CD4-positive, CD25-positive, alpha-beta regulatory T cell (primary cell): Measurements from ENCODE around the gene SAMMSON. TPM values are rescaled to one million over a fixed set of nuclear protein-coding genes. Genes with fewer than 3 reads are reported as not detected.

ENCODE experiments used
- ATAC-seq, 2 donors: fragments of 150-1000 bp; cut with Tn5 transposase; one replicate each; pipeline ENCODE4 v1.10.0; 2021; ENCODE audit warnings: low read depth in 2 of 2, moderate number of reproducible peaks in 2 of 2, moderate library complexity in 1 of 2
- DNase-seq, 3 donors: peaks; one replicate each; pipeline versions ENCODE4 v3.0.0 to v3.0.0-alpha.2; 2012 to 2022; ENCODE audit warnings: mixed read lengths in 1 of 3
- H3K27ac ChIP-seq: one replicate; pipeline ENCODE4 v1.7.0; 2013; ENCODE audit warnings: mild to moderate bottlenecking, low read length; ENCODE audit not compliant: insufficient read depth, poor library complexity, severe bottlenecking
- H3K27me3 ChIP-seq: one replicate; pipeline ENCODE4 v1.7.0; 2013; ENCODE audit warnings: low read length; ENCODE audit not compliant: control insufficient read depth, insufficient read depth
- H3K36me3 ChIP-seq: one replicate; pipeline ENCODE4 v1.7.0; 2013; ENCODE audit warnings: mild to moderate bottlenecking, low read length, moderate library complexity; ENCODE audit not compliant: control insufficient read depth, insufficient read depth
- H3K4me1 ChIP-seq: 2 replicates; pipeline ENCODE4 v1.7.0; 2013; ENCODE audit warnings: mild to moderate bottlenecking, low read length; ENCODE audit not compliant: insufficient read depth, control insufficient read depth, poor library complexity, severe bottlenecking
- H3K4me3 ChIP-seq: one replicate; pipeline ENCODE4 v1.7.0; 2013; ENCODE audit warnings: low read depth, mild to moderate bottlenecking, low read length, moderate library complexity
- H3K9me3 ChIP-seq, 2 experiments: 1 replicate in 1 of 2; 2 replicates in 1 of 2; pipeline ENCODE4 v1.7.0; 2013; ENCODE audit warnings: low read length in 2 of 2, mild to moderate bottlenecking in 1 of 2, moderate library complexity in 1 of 2; ENCODE audit not compliant: control insufficient read depth in 2 of 2
- H3K27ac Mint-ChIP-seq, 3 donors: one replicate each; pipeline ENCODE4 v1.8.0; 2020 to 2022; ENCODE audit warnings: mild to moderate bottlenecking in 3 of 3, mixed read lengths in 3 of 3, moderate library complexity in 2 of 3
- H3K27me3 Mint-ChIP-seq: one replicate; pipeline ENCODE4 v1.8.0; 2022; ENCODE audit warnings: mild to moderate bottlenecking, mixed read lengths
- H3K36me3 Mint-ChIP-seq: one replicate; pipeline ENCODE4 v1.8.0; 2020; ENCODE audit warnings: mixed read lengths
- H3K4me1 Mint-ChIP-seq, 4 donors: one replicate each; pipeline ENCODE4 v1.8.0; 2020 to 2022; ENCODE audit warnings: mixed read lengths in 4 of 4, mild to moderate bottlenecking in 1 of 4
- H3K4me3 Mint-ChIP-seq, 4 donors: one replicate each; pipeline ENCODE4 v1.8.0; 2020 to 2022; ENCODE audit warnings: mild to moderate bottlenecking in 4 of 4, mixed read lengths in 4 of 4, moderate library complexity in 3 of 4
- H3K9me3 Mint-ChIP-seq, 7 donors: one replicate each; pipeline ENCODE4 v1.8.0; 2020 to 2022; ENCODE audit warnings: mixed read lengths in 7 of 7, mild to moderate bottlenecking in 3 of 7, moderate library complexity in 2 of 7
- polyA plus RNA-seq, 4 donors: library from polyadenylated mRNA; unstranded; fragments of 300-500 nt; fragmentation: Illumina TruSeq; gene quantifications; one replicate each; pipeline ENCODE4 v1.2.3, GENCODE V29; 2021
- total RNA-seq: library from RNA; stranded (reverse); gene quantifications from one replicate; pipeline ENCODE4 v1.2.3, GENCODE V29; 2022

SAMMSON gene
- total and polyA plus RNA-seq, 5 donors from 2014 or later: not detected

- H3K27me3 ChIP-seq: no peaks in the 10 kb centered on the region
- H3K36me3 ChIP-seq: no peaks in the 10 kb centered on the region
- no peak for DNase-seq
- Mint-ChIP-seq H3K9me3 (peaks cover 0 to 4% (median 0%) of the 10 kb centered on the region in 7 donors), H3K4me1 (no peaks in the 10 kb centered on the region), H3K4me3 (no peak overlapping the region), H3K36me3 (no peaks in the 10 kb centered on the region), H3K27ac (no peak overlapping the region), H3K27me3 (peaks cover 6% of the 10 kb centered on the region)
- H3K4me1 ChIP-seq: no peaks in the 10 kb centered on the region
- no peak overlapping the region for H3K4me3 ChIP-seq
- no peak overlapping the region for H3K27ac ChIP-seq
- H3K9me3 ChIP-seq: no peaks in the 10 kb centered on the region
- no peak for ATAC-seq
These were observed 114.9 kb downstream of the SAMMSON start for GRCh38 chr3:70114431-70114830.

- no peak overlapping the region for H3K27ac Mint-ChIP-seq
- H3K27me3 Mint-ChIP-seq: peaks cover 6% of the 10 kb centered on the region
- H3K27ac ChIP-seq: no peak overlapping the region
- H3K4me3 Mint-ChIP-seq: no peak overlapping the region
- no peaks in the 10 kb centered on the region for H3K4me1 Mint-ChIP-seq
- no peaks in the 10 kb centered on the region for H3K4me1 ChIP-seq
- no peaks in the 10 kb centered on the region for H3K9me3 Mint-ChIP-seq
- no peaks in the 10 kb centered on the region for H3K9me3 ChIP-seq
- DNase-seq: no peak
- no peaks in the 10 kb centered on the region for H3K27me3 ChIP-seq
- no peaks in the 10 kb centered on the region for H3K36me3 ChIP-seq
- no peak for ATAC-seq
- no peak overlapping the region for H3K4me3 ChIP-seq
- no peaks in the 10 kb centered on the region for H3K36me3 Mint-ChIP-seq
These were observed 120.3 kb downstream of the SAMMSON start for GRCh38 chr3:70119879-70120278.
